Suprapubic skin (tissue), 4 donors: ENCODE data around the gene HADHB. TPM values are rescaled to one million over a fixed set of nuclear protein-coding genes. Genes with fewer than 3 reads are reported as not detected.

Source experiments
- DNase-seq, 2 donors: peaks; one replicate each; pipeline ENCODE4 v3.0.0-alpha.2; 2019; ENCODE audit warnings: low spot score in 2 of 2
- H3K27ac ChIP-seq: fragments of 200-600 bp; sonication (generic); one replicate; pipeline ENCODE4 v1.5.1; 2019
- H3K27me3 ChIP-seq: fragments of 200-600 bp; sonication (generic); one replicate; pipeline ENCODE4 v1.5.1; 2019
- H3K36me3 ChIP-seq: fragments of 200-600 bp; sonication (generic); one replicate; pipeline ENCODE4 v1.5.1; 2019
- H3K4me1 ChIP-seq: fragments of 200-600 bp; sonication (generic); one replicate; pipeline ENCODE4 v1.5.1; 2019
- H3K4me3 ChIP-seq: fragments of 200-600 bp; sonication (generic); one replicate; pipeline ENCODE4 v1.5.1; 2019; ENCODE audit warnings: mild to moderate bottlenecking
- H3K9me3 ChIP-seq: fragments of 200-600 bp; sonication (generic); one replicate; pipeline ENCODE4 v1.5.1; 2019
- EP300 ChIP-seq: sonication (generic); formaldehyde crosslinking; IDR thresholded peaks from one replicate; pipeline ENCODE4 v1.6.1; 2017; ENCODE audit warnings: antibody characterized with exemption
- POLR2A ChIP-seq, 2 donors: fragments of 450-650 bp; IDR thresholded peaks; one replicate each; pipeline ENCODE4 v1.6.1; 2017; ENCODE audit warnings: antibody characterized with exemption in 2 of 2, mild to moderate bottlenecking in 2 of 2, moderate library complexity in 2 of 2
- POLR2AphosphoS5 ChIP-seq, 3 donors: sonication (generic); formaldehyde crosslinking; IDR thresholded peaks; one replicate each; pipeline ENCODE4 v1.6.1; 2017; ENCODE audit warnings: antibody characterized with exemption in 3 of 3
- WGBS: methylation state at CpG from one replicate; pipeline ENCODE4 v1.1.5; 2018; 5-methylcytosine and 5-hydroxymethylcytosine counted together
- total RNA-seq, 4 donors: library from RNA; depleted of rRNA; stranded (reverse); fragments of >200 nt; gene quantifications; one replicate each; pipeline ENCODE4 v1.1.0, GENCODE V29; 2016
- TF ChIP-seq, protein P1 (sequence below), 2 donors: fragments of 200-600 bp in 1 of 2; fragments of 450-650 bp in 1 of 2; sonication (generic) in 1 of 2; IDR thresholded peaks; one replicate each; pipeline ENCODE4 v1.5.1; 2016 to 2019; ENCODE audit warnings: antibody characterized with exemption in 2 of 2, mild to moderate bottlenecking in 1 of 2, moderate library complexity in 1 of 2

Gene HADHB
- total RNA-seq, 4 donors from 2014 or later = 94.7 to 223 (median 119) TPM

DNA sequence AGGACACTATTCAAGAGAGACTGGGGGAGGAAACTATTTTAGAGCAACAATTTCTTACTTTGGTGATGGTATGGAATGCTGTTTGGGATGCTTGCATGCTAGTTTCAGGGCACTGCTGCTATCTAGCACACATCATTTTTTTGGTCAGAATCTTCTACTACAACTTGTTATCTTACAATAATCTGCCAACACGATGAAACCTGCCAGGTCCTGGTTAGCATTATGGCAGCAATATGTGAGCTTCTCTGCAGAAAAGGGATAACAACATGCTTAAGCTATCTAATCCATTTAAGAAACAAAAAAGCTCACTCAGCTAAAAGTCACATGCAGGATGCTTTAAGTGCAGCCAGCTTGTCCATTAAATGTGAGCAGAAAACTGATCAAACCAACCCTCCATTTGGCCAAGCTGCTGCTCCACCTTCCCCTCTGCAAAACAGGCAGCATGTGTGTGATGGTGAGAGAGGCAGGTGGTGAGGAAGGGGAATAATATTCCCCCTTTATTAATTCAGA is 41.7 kb upstream of the HADHB start:
- Histone ChIP-seq H3K36me3 (peaks cover 81% of the 10 kb centered on the region), H3K4me1 (no peaks in the 10 kb centered on the region), H3K27me3 (no peaks in the 10 kb centered on the region), H3K9me3 (no peaks in the 10 kb centered on the region), H3K27ac (no peak overlapping the region), H3K4me3 (no peak overlapping the region)
- TF ChIP-seq EP300 (no peak), POLR2AphosphoS5 (IDR thresholded peaks at IDR 0.05) (no peak), POLR2A (IDR thresholded peaks at IDR 0.05) (no peak)
- TF ChIP-seq, protein P1, sequence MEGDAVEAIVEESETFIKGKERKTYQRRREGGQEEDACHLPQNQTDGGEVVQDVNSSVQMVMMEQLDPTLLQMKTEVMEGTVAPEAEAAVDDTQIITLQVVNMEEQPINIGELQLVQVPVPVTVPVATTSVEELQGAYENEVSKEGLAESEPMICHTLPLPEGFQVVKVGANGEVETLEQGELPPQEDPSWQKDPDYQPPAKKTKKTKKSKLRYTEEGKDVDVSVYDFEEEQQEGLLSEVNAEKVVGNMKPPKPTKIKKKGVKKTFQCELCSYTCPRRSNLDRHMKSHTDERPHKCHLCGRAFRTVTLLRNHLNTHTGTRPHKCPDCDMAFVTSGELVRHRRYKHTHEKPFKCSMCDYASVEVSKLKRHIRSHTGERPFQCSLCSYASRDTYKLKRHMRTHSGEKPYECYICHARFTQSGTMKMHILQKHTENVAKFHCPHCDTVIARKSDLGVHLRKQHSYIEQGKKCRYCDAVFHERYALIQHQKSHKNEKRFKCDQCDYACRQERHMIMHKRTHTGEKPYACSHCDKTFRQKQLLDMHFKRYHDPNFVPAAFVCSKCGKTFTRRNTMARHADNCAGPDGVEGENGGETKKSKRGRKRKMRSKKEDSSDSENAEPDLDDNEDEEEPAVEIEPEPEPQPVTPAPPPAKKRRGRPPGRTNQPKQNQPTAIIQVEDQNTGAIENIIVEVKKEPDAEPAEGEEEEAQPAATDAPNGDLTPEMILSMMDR (IDR thresholded peaks at IDR 0.05) = no peak
- 31% methylated on average over 1 of the region's 1 CpG for WGBS
- no peak for DNase-seq

DNA sequence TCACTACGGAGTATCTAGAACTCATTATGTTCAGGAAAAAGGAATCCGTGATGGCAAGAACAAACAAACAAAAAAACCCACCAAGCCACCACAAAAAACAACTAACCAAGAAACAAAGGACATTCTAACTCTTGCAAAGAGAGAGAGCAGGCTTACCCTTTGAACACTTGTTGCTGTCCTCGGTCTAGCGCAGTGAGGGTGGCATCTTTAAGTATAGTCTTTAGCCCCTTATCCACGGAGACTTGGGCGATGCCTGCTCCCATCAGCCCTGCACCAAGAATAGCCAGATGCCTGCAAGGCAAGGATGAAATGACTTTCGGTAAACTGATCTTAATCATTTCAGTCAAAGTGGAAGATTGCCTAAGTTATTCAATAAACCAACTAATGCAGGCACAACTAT is 40.8 kb upstream of the HADHB start:
- WGBS = 84% methylated on average over 7 of the region's 7 CpGs
- H3K36me3 ChIP-seq = peaks cover 86% of the 10 kb centered on the region

DNA sequence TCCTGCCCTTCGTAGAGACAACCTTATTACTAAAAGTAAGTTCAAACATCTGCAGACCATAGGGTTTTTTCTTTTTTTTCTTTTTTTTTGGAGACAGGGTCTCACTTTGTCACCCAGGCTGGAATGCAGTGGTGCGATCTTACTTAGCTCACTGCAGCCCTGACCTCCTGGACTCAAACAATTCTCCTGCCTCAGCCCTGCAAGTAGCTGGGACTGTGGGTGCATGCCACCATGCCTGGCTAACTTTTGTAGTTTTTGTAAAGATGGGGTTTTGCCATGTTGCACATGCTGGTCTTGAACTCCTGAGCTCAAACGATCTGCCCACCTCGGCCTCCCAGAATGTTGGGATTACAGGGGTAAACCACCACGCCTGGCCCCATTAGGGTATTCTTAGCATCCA is 32.7 kb upstream of the HADHB start:
- no peak overlapping the region for H3K4me3 ChIP-seq
- no peaks in the 10 kb centered on the region for H3K4me1 ChIP-seq
- DNase-seq = no peak
- no peaks in the 10 kb centered on the region for H3K9me3 ChIP-seq
- H3K27ac ChIP-seq = no peak overlapping the region
- 97% methylated on average over 5 of the region's 5 CpGs for WGBS
- TF ChIP-seq EP300 (no peak), POLR2A (IDR thresholded peaks at IDR 0.05) (no peak), POLR2AphosphoS5 (IDR thresholded peaks at IDR 0.05) (no peak)
- TF ChIP-seq, protein P1 (IDR thresholded peaks at IDR 0.05) = no peak
- peaks cover 91% of the 10 kb centered on the region for H3K36me3 ChIP-seq
- no peaks in the 10 kb centered on the region for H3K27me3 ChIP-seq

More for the DNA sequence above, 40.8 kb upstream of the HADHB start:
- Histone ChIP-seq H3K9me3 (no peaks in the 10 kb centered on the region), H3K4me1 (no peaks in the 10 kb centered on the region), H3K27me3 (no peaks in the 10 kb centered on the region), H3K4me3 (no peak overlapping the region), H3K27ac (no peak overlapping the region)
- TF ChIP-seq, protein P1 (IDR thresholded peaks at IDR 0.05) = no peak
- TF ChIP-seq POLR2A (IDR thresholded peaks at IDR 0.05) (no peak), POLR2AphosphoS5 (IDR thresholded peaks at IDR 0.05) (no peak), EP300 (no peak)
- DNase-seq = no peak

DNA sequence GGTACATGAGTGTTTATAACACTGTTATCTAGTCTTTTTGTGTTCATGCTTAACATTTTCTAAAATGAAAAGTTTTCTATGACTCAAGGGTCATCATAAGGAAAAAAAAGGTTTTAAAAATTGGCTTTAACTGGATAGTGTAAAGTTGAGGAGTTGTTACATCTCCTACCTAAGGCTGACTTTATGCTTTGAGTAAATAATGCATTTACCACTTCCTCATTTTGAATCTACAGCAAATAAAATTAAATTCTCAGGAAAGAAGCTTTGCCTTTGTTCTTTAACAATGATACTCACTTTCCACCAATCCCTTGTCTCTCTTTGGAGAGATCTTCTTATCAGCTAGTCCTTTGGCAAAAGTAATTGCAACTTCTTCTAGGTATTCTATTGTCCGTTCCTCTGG is 30.0 kb upstream of the HADHB start:
- H3K36me3 ChIP-seq = peaks cover 88% of the 10 kb centered on the region
- TF ChIP-seq POLR2A (IDR thresholded peaks at IDR 0.05) (no peak), EP300 (no peak), POLR2AphosphoS5 (IDR thresholded peaks at IDR 0.05) (no peak)
- TF ChIP-seq, protein P1 (IDR thresholded peaks at IDR 0.05) = no peak

DNA sequence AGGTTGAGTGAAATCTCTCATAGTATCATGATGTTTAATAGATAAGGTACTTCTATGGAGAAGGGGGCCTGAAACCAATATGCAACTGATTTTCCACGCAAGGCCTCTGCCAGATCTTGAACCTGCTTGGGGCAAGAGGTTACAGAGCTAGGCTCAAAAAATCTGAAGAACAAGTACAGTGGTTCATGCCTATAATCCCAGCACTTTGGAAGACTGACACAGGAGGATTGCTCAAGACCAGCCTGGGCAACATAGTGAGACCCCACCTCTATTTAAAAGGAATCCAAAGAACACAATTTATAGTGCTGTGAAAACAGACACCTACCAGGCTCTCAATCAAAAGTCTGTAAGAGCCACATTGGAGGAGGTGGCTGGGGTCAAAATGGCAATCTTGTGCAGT is 28.9 kb upstream of the HADHB start:
- 100% methylated on average over 1 of the region's 1 CpG for WGBS
- H3K27ac ChIP-seq = no peak overlapping the region
- H3K4me1 ChIP-seq = no peaks in the 10 kb centered on the region
- DNase-seq = no peak
- H3K4me3 ChIP-seq = no peak overlapping the region
- peaks cover 81% of the 10 kb centered on the region for H3K36me3 ChIP-seq
- H3K27me3 ChIP-seq = no peaks in the 10 kb centered on the region
- TF ChIP-seq POLR2AphosphoS5 (IDR thresholded peaks at IDR 0.05) (no peak), POLR2A (IDR thresholded peaks at IDR 0.05) (no peak), EP300 (no peak)
- TF ChIP-seq, protein P1 (IDR thresholded peaks at IDR 0.05) = no peak
- no peaks in the 10 kb centered on the region for H3K9me3 ChIP-seq

More for the DNA sequence above, 30.0 kb upstream of the HADHB start:
- Histone ChIP-seq H3K27ac (no peak overlapping the region), H3K4me3 (no peak overlapping the region), H3K4me1 (no peaks in the 10 kb centered on the region), H3K27me3 (no peaks in the 10 kb centered on the region), H3K9me3 (no peaks in the 10 kb centered on the region)
- WGBS = 91% methylated on average over 1 of the region's 1 CpG
- no peak for DNase-seq
